GM19025 (cell line): ENCODE data around the gene ZBTB11.
"Not testable (repeated sequence)": the region's sequence is repeated elsewhere in the genome, so short reads cannot be mapped to it uniquely, and the experiment has no call there.

Experiments
- ATAC-seq: cut with Tn5 transposase; IDR thresholded peaks from one replicate; pipeline ENCODE4 v1.9.1; 2021; ENCODE audit warnings: mild to moderate bottlenecking, low read depth, moderate library complexity; ENCODE audit not compliant: unreplicated experiment

The ZBTB11 gene

GRCh38 chr3:101624857-101625256 is 52.1 kb downstream of the ZBTB11 start:
- no peak for ATAC-seq

- ATAC-seq = no peak
Measured at GRCh38 chr3:101623656-101624055, 53.3 kb downstream of the ZBTB11 start.

GRCh38 chr3:101619734-101620133 is 57.2 kb downstream of the ZBTB11 start:
- no peak for ATAC-seq

GRCh38 chr3:101618726-101619125 is 58.2 kb downstream of the ZBTB11 start:
- ATAC-seq = no peak

- ATAC-seq = no peak
Measured at GRCh38 chr3:101617478-101617877, 59.5 kb downstream of the ZBTB11 start.

GRCh38 chr3:101615525-101615924 is 61.4 kb downstream of the ZBTB11 start:
- no peak for ATAC-seq

GRCh38 chr3:101613014-101613413 is 63.9 kb downstream of the ZBTB11 start:
- ATAC-seq = not testable (repeated sequence)

- no peak for ATAC-seq
Measured at GRCh38 chr3:101611023-101611422, 65.9 kb downstream of the ZBTB11 start.

- not testable (repeated sequence) for ATAC-seq
Measured at GRCh38 chr3:101605398-101605797, 71.5 kb downstream of the ZBTB11 start.

GRCh38 chr3:101603184-101603583 is 73.7 kb downstream of the ZBTB11 start:
- no peak for ATAC-seq

GRCh38 chr3:101602731-101603130 is 74.2 kb downstream of the ZBTB11 start:
- no peak for ATAC-seq
